Measurements from ENCODE around the gene NFX1.
"Not testable (repeated sequence)": the region's sequence is repeated elsewhere in the genome, so short reads cannot be mapped to it uniquely, and the experiment has no call there.

NFX1 gene

DNA sequence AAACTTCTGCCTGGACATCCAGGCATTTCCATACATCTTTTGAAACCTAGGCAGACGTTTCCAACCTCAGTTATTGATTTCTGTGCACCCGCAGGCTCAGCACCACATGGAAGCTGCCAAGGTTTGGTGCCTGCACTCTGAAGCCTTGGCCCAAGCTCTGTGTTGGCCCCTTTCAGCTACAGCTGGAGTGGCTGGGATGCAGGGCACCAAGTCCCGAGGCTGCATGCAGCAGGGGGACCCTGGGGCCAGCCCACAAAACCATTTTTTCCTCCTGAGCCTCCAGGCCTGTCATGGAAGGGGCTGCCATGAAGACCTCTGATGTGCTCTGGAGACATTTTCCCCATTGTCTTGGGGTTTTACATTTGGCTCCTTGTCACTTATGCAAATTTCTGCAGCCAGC, 49.9 kb downstream of the NFX1 start:
- Mint-ChIP-seq H3K36me3 (ENCODE audit: low read depth) (peaks cover 98% of the 10 kb centered on the region), H3K4me3 (no peak overlapping the region), H3K4me1 (ENCODE audit: low read depth) (no peaks in the 10 kb centered on the region), H3K27me3 (no peaks in the 10 kb centered on the region), H3K27ac (no peak overlapping the region), H3K9me3 (no peaks in the 10 kb centered on the region)
- intact Hi-C loops (cut with micrococcal nuclease), result no loop called here

- H3K4me3 Mint-ChIP-seq, result no peak overlapping the region
- H3K4me1 Mint-ChIP-seq (ENCODE audit: low read depth), result no peaks in the 10 kb centered on the region
- no peaks in the 10 kb centered on the region for H3K27me3 Mint-ChIP-seq
- no peak overlapping the region for H3K27ac Mint-ChIP-seq
- intact Hi-C loops (cut with micrococcal nuclease), result no loop called here
- H3K9me3 Mint-ChIP-seq, result no peaks in the 10 kb centered on the region
- H3K36me3 Mint-ChIP-seq (ENCODE audit: low read depth), result peaks cover 98% of the 10 kb centered on the region
These were observed 50.9 kb downstream of the NFX1 start for GRCh38 chr9:33341182-33341581.

DNA sequence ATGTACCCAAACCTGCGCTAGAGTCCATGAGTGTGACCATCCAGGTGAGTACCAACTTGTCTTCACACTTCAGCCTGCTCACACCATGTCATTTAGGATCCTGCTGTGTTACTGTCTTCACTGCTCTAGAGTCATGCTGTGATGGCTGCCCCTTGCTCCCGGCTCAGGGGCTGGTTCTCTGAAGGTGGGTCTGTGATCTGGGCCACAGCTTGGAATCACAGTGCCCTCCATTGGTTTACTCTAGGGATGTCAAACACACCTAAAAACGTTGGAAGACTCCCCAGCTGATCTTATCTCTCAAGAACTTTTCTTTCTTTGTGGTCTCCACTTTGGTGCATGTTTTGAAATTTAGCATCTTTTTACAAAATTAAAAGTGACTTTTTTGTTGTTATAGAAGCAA, 53.8 kb downstream of the NFX1 start:
- no peaks in the 10 kb centered on the region for H3K27me3 Mint-ChIP-seq
- no peaks in the 10 kb centered on the region for H3K4me1 Mint-ChIP-seq (ENCODE audit: low read depth)
- no peaks in the 10 kb centered on the region for H3K9me3 Mint-ChIP-seq
- no peak overlapping the region for H3K4me3 Mint-ChIP-seq
- H3K36me3 Mint-ChIP-seq (ENCODE audit: low read depth), result peaks cover 98% of the 10 kb centered on the region
- H3K27ac Mint-ChIP-seq, result no peak overlapping the region
- intact Hi-C loops (cut with micrococcal nuclease), result no loop called here

DNA sequence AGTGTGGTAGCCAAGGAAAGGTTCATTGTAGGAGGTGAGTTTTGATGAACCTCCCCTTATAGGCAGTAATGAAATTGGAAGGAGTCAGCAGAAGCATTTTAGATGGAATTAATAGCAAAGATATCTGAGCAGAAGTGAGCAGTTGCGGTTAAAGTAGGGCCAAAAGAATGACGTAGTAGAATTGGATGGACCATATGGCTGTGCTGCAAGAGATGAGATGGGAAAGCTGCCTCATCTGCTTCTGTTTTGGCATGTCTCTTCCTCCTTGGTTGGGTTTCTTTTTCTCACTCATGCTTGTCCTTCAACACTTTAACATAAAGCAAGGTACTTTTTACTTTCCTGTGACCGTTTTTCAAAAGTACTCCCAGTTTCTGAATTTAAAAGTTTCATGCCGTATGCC, 56.2 kb downstream of the NFX1 start:
- Mint-ChIP-seq H3K9me3 (no peaks in the 10 kb centered on the region), H3K27me3 (no peaks in the 10 kb centered on the region), H3K36me3 (ENCODE audit: low read depth) (peaks cover 95% of the 10 kb centered on the region), H3K4me3 (no peak overlapping the region), H3K27ac (no peak overlapping the region), H3K4me1 (ENCODE audit: low read depth) (no peaks in the 10 kb centered on the region)
- intact Hi-C loops (cut with micrococcal nuclease), result no loop called here

GRCh38 chr9:33348998-33349397, 58.7 kb downstream of the NFX1 start:
- peaks cover 95% of the 10 kb centered on the region for H3K36me3 Mint-ChIP-seq (ENCODE audit: low read depth)
- no peaks in the 10 kb centered on the region for H3K27me3 Mint-ChIP-seq
- no peak overlapping the region for H3K27ac Mint-ChIP-seq
- no peaks in the 10 kb centered on the region for H3K9me3 Mint-ChIP-seq
- no peak overlapping the region for H3K4me3 Mint-ChIP-seq
- intact Hi-C loops (cut with micrococcal nuclease), result no loop called here
- H3K4me1 Mint-ChIP-seq (ENCODE audit: low read depth), result peaks cover 9% of the 10 kb centered on the region

- Mint-ChIP-seq H3K9me3 (no peaks in the 10 kb centered on the region), H3K27me3 (no peaks in the 10 kb centered on the region), H3K27ac (no peak overlapping the region), H3K36me3 (ENCODE audit: low read depth) (peaks cover 95% of the 10 kb centered on the region), H3K4me3 (no peak overlapping the region), H3K4me1 (ENCODE audit: low read depth) (peaks cover 9% of the 10 kb centered on the region)
- intact Hi-C loops (cut with micrococcal nuclease), result no loop called here
These were observed 59.4 kb downstream of the NFX1 start for GRCh38 chr9:33349743-33350142.

DNA sequence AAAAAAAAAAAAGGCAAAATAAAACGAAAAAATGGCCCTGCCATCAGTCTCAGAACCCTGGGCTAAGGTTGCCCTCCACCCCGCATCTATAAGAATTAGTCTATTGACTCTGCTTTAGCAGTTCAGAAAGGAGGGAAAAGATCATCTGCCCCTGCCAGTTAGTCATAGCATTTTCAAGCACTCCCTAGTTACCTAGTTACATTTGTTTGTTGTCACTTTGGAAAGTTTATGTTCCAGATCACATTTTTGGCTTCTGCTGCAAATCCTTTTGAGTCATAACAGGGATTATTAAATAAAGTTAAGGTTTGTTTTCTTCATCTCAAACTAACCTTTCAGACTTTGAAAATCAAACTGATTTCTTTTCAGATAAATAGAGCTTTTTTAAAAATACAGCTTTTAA, 60.0 kb downstream of the NFX1 start:
- Mint-ChIP-seq H3K36me3 (ENCODE audit: low read depth) (peaks cover 95% of the 10 kb centered on the region), H3K27ac (no peak overlapping the region), H3K4me1 (ENCODE audit: low read depth) (peaks cover 9% of the 10 kb centered on the region), H3K9me3 (no peaks in the 10 kb centered on the region), H3K27me3 (no peaks in the 10 kb centered on the region), H3K4me3 (no peak overlapping the region)
- intact Hi-C loops (cut with micrococcal nuclease), result no loop called here

GRCh38 chr9:33351547-33351946, 61.2 kb downstream of the NFX1 start:
- Mint-ChIP-seq H3K27me3 (no peaks in the 10 kb centered on the region), H3K4me3 (no peak overlapping the region), H3K36me3 (ENCODE audit: low read depth) (peaks cover 95% of the 10 kb centered on the region), H3K9me3 (no peaks in the 10 kb centered on the region), H3K4me1 (ENCODE audit: low read depth) (peaks cover 9% of the 10 kb centered on the region), H3K27ac (no peak overlapping the region)
- intact Hi-C loops (cut with micrococcal nuclease), result no loop called here

GRCh38 chr9:33354651-33355211, 64.4 kb downstream of the NFX1 start:
- no peak overlapping the region for H3K27ac Mint-ChIP-seq
- peaks cover 9% of the 10 kb centered on the region for H3K4me1 Mint-ChIP-seq (ENCODE audit: low read depth)
- no peaks in the 10 kb centered on the region for H3K9me3 Mint-ChIP-seq
- no peaks in the 10 kb centered on the region for H3K27me3 Mint-ChIP-seq
- peaks cover 86% of the 10 kb centered on the region for H3K36me3 Mint-ChIP-seq (ENCODE audit: low read depth)
- H3K4me3 Mint-ChIP-seq, result no peak overlapping the region
- intact Hi-C loops (cut with micrococcal nuclease), result no loop called here

DNA sequence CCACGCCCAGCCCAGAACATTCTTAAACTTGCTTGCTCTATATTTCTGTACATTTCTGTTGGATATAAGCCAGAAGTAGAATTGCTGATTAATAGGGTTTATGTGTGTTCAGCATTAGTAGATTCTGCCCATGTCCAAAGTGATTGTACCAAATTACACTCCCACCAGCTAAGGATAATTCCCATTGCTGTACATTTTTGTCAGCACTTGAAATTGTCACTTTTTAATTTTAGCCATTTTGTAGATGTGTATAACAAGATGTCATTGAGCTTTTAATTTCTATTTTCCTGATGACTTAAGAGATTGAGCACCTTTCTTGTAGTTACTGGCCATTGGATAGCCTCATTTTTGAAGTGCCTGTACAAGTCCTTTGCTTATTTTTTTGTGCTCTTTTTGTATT, 65.6 kb downstream of the NFX1 start:
- Mint-ChIP-seq H3K9me3 (no peaks in the 10 kb centered on the region), H3K36me3 (ENCODE audit: low read depth) (peaks cover 81% of the 10 kb centered on the region), H3K27ac (no peak overlapping the region), H3K27me3 (no peaks in the 10 kb centered on the region), H3K4me1 (ENCODE audit: low read depth) (peaks cover 9% of the 10 kb centered on the region), H3K4me3 (no peak overlapping the region)
- intact Hi-C loops (cut with micrococcal nuclease), result no loop called here

- H3K4me3 Mint-ChIP-seq; intact Hi-C loops (cut with micrococcal nuclease); H3K4me1 Mint-ChIP-seq (ENCODE audit: low read depth); H3K9me3 Mint-ChIP-seq; H3K27me3 Mint-ChIP-seq; H3K27ac Mint-ChIP-seq: not testable (repeated sequence)
- peaks cover 80% of the 10 kb centered on the region for H3K36me3 Mint-ChIP-seq (ENCODE audit: low read depth)
These were observed 68.3 kb downstream of the NFX1 start for GRCh38 chr9:33358641-33359040.

GRCh38 chr9:33364127-33364526, 73.8 kb downstream of the NFX1 start:
- no peak overlapping the region for H3K4me3 Mint-ChIP-seq
- H3K4me1 Mint-ChIP-seq (ENCODE audit: low read depth), result no peaks in the 10 kb centered on the region
- peaks cover 88% of the 10 kb centered on the region for H3K36me3 Mint-ChIP-seq (ENCODE audit: low read depth)
- no peaks in the 10 kb centered on the region for H3K27me3 Mint-ChIP-seq
- intact Hi-C loops (cut with micrococcal nuclease), result no loop called here
- H3K27ac Mint-ChIP-seq, result no peak overlapping the region
- H3K9me3 Mint-ChIP-seq, result no peaks in the 10 kb centered on the region

DNA sequence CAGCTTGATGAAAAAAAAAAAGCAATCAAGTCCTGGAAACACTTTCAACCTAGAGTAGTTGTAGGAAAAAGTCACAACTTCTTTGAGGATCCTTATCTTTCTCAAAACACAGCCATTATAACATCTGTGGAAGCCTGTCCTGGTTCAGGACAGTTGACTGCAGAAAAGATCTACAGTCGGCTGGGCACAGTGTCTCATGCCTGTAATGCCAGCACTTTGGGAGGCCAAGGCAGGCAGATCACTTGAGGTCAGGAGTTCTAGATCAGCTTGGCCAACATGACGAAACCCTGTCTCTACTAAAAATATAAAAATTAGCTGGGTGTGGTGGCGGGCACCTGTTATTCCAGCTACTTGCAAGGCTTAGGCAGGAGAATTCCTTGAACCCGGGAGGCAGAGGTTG, 74.5 kb downstream of the NFX1 start:
- H3K4me1 Mint-ChIP-seq (ENCODE audit: low read depth); intact Hi-C loops (cut with micrococcal nuclease); H3K4me3 Mint-ChIP-seq; H3K27me3 Mint-ChIP-seq; H3K9me3 Mint-ChIP-seq; H3K27ac Mint-ChIP-seq: not testable (repeated sequence)
- H3K36me3 Mint-ChIP-seq (ENCODE audit: low read depth), result peaks cover 90% of the 10 kb centered on the region

DNA sequence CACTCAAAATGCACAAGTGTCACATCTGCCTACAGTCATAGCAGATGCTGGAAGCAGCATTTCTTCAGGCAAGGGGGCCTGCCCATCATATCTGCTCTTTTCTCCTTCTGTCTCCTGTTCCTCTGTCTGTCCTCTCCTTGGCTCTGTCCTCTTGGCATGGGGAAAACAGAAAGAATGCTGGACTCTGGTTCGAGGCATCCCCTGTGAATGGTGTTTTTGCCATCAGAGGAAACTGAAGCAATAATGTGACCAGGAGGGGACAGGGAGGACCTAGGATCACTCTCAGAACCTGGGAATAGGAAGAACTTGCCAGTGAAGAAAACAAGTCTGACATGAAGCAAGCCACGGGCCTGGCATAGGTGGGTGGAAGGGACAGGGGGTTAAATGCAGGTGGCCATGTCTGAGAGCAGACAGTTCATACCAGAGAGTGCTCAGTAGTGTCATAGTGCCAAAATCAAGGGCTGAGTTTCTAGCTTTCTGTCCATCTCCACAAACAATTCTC, 76.7 kb downstream of the NFX1 start:
- Mint-ChIP-seq H3K27ac (no peak overlapping the region), H3K27me3 (no peaks in the 10 kb centered on the region), H3K4me1 (ENCODE audit: low read depth) (no peaks in the 10 kb centered on the region), H3K4me3 (no peak overlapping the region), H3K36me3 (ENCODE audit: low read depth) (peaks cover 98% of the 10 kb centered on the region), H3K9me3 (no peaks in the 10 kb centered on the region)
- intact Hi-C loops (cut with micrococcal nuclease), result no loop called here

- intact Hi-C loops (cut with micrococcal nuclease), result loop anchor here (10.0 kb wide), 2 partner anchors 92 to 142 kb away; no protein-coding TSS in a partner anchor
- H3K4me3 Mint-ChIP-seq, result no peak overlapping the region
- H3K27me3 Mint-ChIP-seq, result no peaks in the 10 kb centered on the region
- H3K36me3 Mint-ChIP-seq (ENCODE audit: low read depth), result peaks cover 49% of the 10 kb centered on the region
- peak overlapping the region; percentile 15 for H3K27ac Mint-ChIP-seq
- peaks cover 14% of the 10 kb centered on the region for H3K4me1 Mint-ChIP-seq (ENCODE audit: low read depth)
- H3K9me3 Mint-ChIP-seq, result no peaks in the 10 kb centered on the region
These were observed 82.6 kb downstream of the NFX1 start for GRCh38 chr9:33372900-33373299.
